Epithelial cell of proximal tubule (primary cell): Measurements from ENCODE around the gene ATP10A. TPM values are rescaled to one million over a fixed set of nuclear protein-coding genes. Genes with fewer than 3 reads are reported as not detected.

Experiments used
- DNase-seq: peaks from one replicate; pipeline ENCODE4 v3.0.0-alpha.2; 2011; ENCODE audit warnings: low read depth
- H3K4me3 ChIP-seq: 2 replicates; pipeline ENCODE4 v1.5.1; 2011; ENCODE audit warnings: low read depth, mild to moderate bottlenecking, low read length
- CTCF ChIP-seq: conservative IDR thresholded peaks from 2 replicates; pipeline ENCODE4 v1.5.1; 2012; ENCODE audit warnings: low read depth, mild to moderate bottlenecking, low read length
- total RNA-seq: library from RNA; depleted of rRNA; stranded (reverse); fragments of >200 nt; gene quantifications from 2 replicates; pipeline ENCODE4 v1.2.3, GENCODE V29; 2015

Gene ATP10A
- total RNA-seq, 1 donor from 2014 or later, result 13.0 TPM

GRCh38 chr15:25844981-25845680 is 18.0 kb downstream of the ATP10A start:
- H3K4me3 ChIP-seq, result no peak overlapping the region
- TF ChIP-seq CTCF, result no peak
- no peak for DNase-seq

GRCh38 chr15:25844542-25844941 is 18.6 kb downstream of the ATP10A start:
- H3K4me3 ChIP-seq, result no peak overlapping the region
- no peak for TF ChIP-seq CTCF
- DNase-seq, result no peak

DNA sequence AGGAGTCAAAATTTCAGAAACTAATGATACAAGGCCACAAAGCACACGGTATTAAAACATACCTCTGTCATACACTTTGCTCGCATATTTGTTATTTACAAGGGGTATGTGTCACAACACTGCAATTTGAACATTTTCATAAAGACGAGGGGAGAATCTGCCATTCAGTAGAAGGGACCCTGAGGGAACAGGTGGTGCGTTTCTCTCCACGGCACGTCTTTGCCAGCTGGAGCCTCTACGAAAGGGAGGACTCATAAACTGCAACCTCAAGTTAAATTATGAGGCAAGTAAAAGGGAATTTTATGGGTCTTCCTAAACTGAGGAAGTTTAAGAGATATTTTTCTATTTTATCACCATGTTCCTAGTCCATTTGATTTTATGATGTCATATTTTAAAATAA is 19.1 kb downstream of the ATP10A start:
- no peak overlapping the region for H3K4me3 ChIP-seq
- TF ChIP-seq CTCF, result no peak
- no peak for DNase-seq

- no peak for TF ChIP-seq CTCF
- no peak for DNase-seq
- no peak overlapping the region for H3K4me3 ChIP-seq
These were observed 23.4 kb downstream of the ATP10A start for GRCh38 chr15:25839638-25840156.

- TF ChIP-seq CTCF, result no peak
- no peak for DNase-seq
- H3K4me3 ChIP-seq, result no peak overlapping the region
These were observed 24.3 kb downstream of the ATP10A start for GRCh38 chr15:25838871-25839195.

GRCh38 chr15:25838191-25838870 is 24.8 kb downstream of the ATP10A start:
- H3K4me3 ChIP-seq, result no peak overlapping the region
- TF ChIP-seq CTCF, result no peak
- DNase-seq, result no peak
